DMS153 (cell line): ENCODE data around the gene NKTR.

Experiments used
- DNase-seq: peaks from one replicate; lab custom pipeline; 2025; lab: John Stamatoyannopoulos, UW

NKTR gene

GRCh38 chr3:42662037-42662812, 61.7 kb downstream of the NKTR start:
- no peak for DNase-seq

GRCh38 chr3:42662813-42663535, 62.5 kb downstream of the NKTR start:
- DNase-seq = no peak

DNA sequence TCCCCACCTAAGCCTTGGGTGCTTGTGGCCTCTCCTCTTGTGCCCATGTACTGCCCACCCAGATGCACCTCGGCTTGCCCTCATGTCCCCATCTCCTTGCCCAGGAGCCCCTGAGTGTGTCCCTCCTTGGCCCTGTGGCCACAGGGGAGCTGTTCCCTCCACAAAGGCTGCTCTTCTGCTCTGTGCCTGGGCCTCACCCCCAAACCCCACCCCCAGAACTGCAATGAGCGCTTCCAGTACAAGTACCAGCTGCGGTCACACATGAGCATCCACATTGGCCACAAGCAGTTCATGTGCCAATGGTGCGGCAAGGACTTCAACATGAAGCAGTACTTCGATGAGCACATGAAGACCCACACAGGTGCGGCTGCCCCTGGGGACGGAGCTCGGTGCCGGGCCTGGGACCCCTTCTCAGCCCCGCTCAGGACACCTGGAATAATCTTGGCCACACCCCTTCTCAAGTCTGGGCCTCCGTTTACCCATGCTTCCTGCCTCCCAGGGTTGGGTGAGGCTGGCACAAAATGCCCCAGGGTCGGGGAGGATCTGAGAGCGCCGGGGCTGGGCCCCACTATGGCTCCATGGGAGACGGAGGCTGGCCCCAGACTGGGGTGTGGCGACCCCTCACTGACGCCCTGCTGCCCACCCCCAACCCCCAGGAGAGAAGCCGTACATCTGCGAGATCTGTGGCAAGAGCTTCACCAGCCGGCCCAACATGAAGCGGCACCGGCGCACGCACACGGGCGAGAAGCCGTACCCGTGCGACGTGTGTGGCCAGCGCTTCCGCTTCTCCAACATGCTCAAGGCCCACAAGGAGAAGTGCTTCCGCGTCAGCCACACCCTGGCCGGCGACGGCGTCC, 63.3 kb downstream of the NKTR start:
- no peak for DNase-seq

- no peak for DNase-seq
These were observed 63.9 kb downstream of the NKTR start for GRCh38 chr3:42664438-42664803.

GRCh38 chr3:42665050-42665878, 64.8 kb downstream of the NKTR start:
- DNase-seq = no peak

GRCh38 chr3:42666022-42666421, 65.5 kb downstream of the NKTR start:
- DNase-seq = no peak

DNA sequence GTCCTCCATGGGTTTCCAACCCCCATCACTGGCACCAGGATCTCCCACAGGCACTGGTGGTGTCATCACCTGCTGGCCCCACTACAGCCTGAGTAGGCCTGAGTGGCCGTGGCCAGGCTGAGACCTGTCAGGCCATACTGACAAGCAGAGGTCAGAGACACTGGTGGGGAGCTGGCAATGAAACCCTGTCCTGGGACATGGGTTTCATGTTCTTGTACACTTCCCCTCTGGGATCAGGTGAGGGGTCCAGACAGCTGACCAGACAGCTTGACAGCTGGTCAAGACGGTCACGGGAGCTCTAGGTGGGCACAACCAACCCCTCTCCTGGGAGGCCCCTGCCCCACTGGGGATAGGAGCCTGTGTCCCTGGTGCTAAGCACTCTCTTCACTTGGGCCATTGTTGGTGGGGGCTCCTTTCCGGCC, 66.1 kb downstream of the NKTR start:
- DNase-seq = no peak

GRCh38 chr3:42667096-42667522, 66.6 kb downstream of the NKTR start:
- DNase-seq = no peak

DNA sequence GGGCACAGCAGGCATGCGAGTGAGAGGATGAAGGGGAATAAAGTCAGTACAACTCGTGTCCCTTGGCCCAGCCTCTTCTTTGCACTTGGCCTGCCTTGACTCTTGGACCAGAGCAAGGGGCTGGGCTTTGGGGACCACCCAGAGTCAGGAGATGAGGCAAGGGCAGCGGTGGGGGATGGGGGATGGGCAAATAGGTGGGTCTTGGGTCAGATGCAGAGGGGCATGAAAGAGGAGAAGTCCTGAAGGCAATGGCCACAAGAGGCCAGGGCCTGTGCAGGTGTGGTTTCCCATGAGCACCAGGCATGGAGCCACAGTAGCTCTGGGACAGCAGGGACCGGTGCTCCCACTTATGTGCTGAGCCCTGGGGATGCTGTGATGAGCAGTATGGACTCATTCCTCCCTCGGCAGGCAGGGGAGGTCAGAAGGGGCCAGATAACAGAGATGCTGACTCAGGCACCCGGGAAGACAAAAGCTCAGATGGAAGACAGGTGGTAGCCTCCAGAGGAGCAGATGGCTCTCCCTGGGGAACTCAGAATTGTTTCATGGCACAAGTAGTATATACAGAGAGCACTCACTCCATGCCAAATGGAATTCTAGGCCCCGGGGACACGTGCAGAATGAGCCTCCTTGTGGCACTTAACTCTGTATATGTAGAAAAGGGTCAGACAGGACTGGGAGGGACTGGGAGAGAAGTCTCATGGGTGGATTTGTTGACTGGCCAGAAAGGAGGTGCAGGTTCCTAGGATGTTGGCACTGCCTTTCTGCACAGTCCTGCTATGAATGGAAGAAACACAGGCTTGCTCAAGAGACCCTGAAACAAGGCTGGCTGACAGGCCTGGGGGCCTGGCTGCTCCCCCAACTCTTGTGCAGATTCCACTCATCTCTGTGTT, 67.3 kb downstream of the NKTR start:
- DNase-seq = no peak

DNA sequence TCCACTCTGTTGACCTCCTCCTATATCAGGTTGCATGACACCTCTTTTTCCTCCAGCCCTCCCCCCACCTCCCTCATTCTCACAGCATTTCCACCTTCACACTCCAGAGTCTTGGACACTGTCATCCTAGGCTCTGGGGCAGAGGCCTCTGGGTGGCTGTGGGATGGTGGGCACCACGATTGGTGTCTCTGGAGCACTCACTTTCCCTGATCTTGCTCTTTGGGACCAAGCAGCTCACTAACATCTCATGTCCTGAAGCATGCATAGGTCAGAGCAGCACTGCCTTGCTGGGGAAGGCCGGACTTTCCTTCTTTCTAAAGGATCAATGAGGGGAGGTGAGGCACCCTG, 67.9 kb downstream of the NKTR start:
- no peak for DNase-seq

DNA sequence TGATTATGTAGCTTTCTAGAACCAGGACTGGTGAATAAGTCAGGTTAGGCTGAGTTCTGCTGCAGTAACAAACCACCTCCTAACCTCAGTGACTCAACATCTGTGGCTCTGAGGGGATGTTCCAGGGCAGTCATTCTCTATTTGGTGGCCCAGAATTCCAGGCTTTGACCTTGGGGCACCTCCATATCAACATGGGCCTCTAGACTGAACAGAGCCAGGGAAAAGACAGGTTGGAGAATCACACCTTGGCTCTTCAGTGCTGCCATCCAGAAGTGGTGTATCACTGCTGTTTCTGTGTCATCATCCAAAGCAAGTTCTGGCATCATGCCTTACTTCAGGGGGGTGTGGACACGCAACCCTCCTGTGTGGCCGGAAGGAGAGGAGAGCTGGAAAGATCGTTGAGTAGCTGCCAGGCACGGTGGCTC, 68.3 kb downstream of the NKTR start:
- DNase-seq = no peak

GRCh38 chr3:42670051-42670576, 69.6 kb downstream of the NKTR start:
- DNase-seq = no peak

DNA sequence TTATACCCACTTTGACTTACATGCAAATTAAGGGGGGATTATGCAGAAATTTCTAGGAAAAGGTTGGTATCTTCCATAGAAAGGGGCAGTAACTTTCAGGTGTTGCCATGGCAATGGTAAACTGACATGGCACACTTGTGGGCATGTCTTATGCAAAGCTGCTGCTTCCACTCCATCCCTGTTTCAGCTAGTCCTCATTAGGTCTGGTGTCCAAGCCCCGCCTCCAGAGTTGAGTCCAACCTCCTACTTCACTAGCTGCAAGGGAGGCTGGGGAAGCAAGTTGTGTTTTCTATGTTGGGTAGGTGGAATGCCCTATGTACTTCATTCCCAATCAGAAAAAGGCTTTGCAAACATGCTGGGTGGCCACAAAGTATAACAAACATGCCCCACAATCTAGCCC, 70.2 kb downstream of the NKTR start:
- DNase-seq = no peak

DNA sequence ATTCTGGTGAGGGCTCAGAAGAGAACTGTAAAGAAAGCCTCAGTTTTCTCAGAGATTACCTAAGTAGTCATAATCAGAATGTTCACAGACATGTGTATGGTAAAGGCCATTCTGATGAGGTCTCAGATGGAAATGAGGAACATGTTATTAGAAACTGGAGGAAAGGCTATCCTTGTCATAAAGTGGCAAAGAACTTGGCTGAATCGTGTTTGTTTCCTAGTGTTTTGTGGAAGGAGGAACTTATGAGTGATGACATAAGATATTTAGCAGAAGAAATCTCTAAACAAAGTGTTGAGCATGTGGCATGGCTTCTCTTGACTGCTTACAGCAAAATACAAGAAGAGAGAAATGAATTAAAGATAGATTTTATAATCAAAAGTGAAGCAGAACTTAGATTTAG, 72.0 kb downstream of the NKTR start:
- no peak for DNase-seq

DNA sequence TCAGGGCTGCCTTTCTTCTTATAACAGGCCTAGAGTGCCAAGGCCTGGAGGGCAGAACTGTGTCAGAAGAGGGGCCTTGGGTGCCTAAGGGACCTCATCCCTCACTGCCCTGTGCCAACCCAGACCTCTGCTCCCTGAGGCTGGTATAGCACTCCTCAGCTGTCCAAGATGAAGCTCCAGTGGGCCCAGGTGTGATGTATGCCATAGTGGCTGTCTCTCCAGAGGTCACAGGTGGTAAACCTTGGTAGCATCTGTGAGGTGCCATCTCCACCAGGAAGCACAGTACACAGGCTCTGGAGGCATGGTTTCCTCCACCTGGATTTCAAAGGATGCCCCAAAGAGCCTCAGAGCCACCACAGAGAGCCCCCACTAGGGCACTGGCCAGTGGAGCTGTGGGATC, 72.6 kb downstream of the NKTR start:
- DNase-seq = no peak

DNA sequence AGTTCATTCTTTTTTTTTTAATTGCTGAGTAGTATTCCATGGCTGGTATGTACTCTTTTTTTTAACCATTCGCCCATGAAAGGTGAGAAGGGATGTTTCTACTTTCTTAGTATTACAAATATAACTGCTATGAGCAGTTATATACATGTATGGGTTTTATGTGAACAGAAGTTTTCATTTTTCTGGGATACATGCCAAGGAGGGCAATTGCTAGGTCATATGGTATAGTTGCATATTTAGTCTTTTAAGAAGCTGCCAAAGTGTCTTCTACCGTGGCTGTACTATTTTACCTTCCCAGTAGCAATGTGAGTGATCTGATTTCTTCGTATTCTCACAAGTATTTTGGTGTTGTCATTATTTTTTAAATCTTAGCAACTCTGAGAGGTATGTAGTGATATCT, 73.7 kb downstream of the NKTR start:
- no peak for DNase-seq

DNA sequence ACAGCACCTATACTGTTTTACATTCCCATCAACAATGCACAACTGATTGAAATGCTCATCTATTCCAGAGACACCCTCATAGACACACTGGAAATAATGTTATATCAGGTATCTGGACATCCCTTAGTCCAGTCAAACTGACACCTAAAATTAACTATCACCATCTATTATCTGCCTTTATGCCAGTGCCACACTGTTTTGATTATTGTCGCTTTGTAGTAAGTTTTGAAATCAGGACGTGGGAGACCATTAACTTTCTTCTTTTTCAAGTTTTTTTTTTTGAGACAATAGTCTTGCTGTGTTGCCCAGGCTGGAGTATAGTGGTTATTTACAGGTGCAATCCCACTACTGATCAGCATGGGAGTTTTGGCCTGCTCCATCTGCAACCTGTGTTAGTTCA, 75.4 kb downstream of the NKTR start:
- DNase-seq = no peak

GRCh38 chr3:42678447-42678846, 78.0 kb downstream of the NKTR start:
- DNase-seq = no peak

DNA sequence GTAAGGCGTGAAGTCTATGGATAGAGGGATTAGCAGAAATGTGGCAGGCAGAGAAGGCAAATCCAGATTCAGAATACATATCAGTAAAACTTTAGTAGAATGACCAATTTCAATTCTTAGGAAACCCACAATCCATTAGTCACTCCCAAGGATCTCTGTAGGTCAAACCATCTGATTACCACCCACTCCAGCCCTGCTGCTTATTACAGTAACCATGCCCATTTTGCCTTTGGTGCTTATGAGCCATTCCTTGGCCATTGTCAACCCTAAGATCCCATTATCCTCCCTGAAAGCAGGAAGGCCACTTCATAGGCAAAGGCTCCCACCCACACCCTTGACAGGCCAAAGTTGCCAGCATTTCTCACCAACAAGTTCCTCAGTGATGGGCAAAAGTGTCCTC, 79.8 kb downstream of the NKTR start:
- DNase-seq = no peak

GRCh38 chr3:42680806-42681205, 80.3 kb downstream of the NKTR start:
- DNase-seq = no peak
